ENCODE results near the gene SART1.

GRCh38 chr11:66015454-66015881, 53.9 kb downstream of the SART1 start:
- TF ChIP-seq CTCF (optimal IDR thresholded peaks at IDR 0.05 in 1 of 3, IDR thresholded peaks at IDR 0.05 in 1 of 3, conservative IDR thresholded peaks at IDR 0.05 in 1 of 3; ENCODE audit: extremely low read depth in 1 of 3, insufficient read depth in 2 of 3, low read length in 3 of 3): no peak
- TF ChIP-seq EZH2 (IDR thresholded peaks at IDR 0.05; ENCODE audit: low read length): no peak
